IMR-90 (cell line): ENCODE results near the gene C9orf152. TPM values are rescaled to one million over a fixed set of nuclear protein-coding genes. Genes with fewer than 3 reads are reported as not detected.

Source experiments
- ATAC-seq: fragments of 200-7000 bp; cut with Tn5 transposase; 2 replicates; pipeline ENCODE4 v1.9.1; 2020; ENCODE audit warnings: low read depth, mild to moderate bottlenecking, moderate library complexity
- BruUV-seq: library from RNA; stranded (reverse); fragments of 400-500 nt; replicated peaks from 2 replicates; lab custom pipeline; 2021; lab: Mats Ljungman, UMichigan
- CTCF ChIA-PET: fragments of 300-600 bp; formaldehyde crosslinking; extraction: SDS; loops from one replicate; lab custom pipeline; 2021; ENCODE audit warnings: antibody characterized with exemption; lab: Yijun Ruan, JAX
- POLR2A ChIA-PET: fragments of 300-600 bp; sonication (Branson Sonifier 250); formaldehyde crosslinking; loops from one replicate; lab custom pipeline; 2022; ENCODE audit warnings: antibody characterized with exemption; ENCODE audit not compliant: unreplicated experiment; lab: Charles Lee
- DNase-seq: peaks from one replicate; pipeline ENCODE4 v3.0.0; 2013
- H2AFZ ChIP-seq: replicated peaks from 2 replicates; pipeline ENCODE3; 2013; ENCODE audit warnings: low read length, mild to moderate bottlenecking; ENCODE audit not compliant: poor library complexity
- H2AK5ac ChIP-seq: 2 replicates; pipeline ENCODE4 v1.6.1; 2013; ENCODE audit warnings: low read depth, low read length, inconsistent platforms
- H2AK9ac ChIP-seq: replicated peaks from 2 replicates; pipeline ENCODE3; 2013; ENCODE audit warnings: mild to moderate bottlenecking, low read depth, low read length, moderate library complexity; ENCODE audit not compliant: poor library complexity
- H2BK120ac ChIP-seq: 2 replicates; pipeline ENCODE4 v1.6.1; 2013; ENCODE audit warnings: low read depth, low read length, inconsistent platforms
- H2BK15ac ChIP-seq: 3 replicates; pipeline ENCODE4 v1.6.1; 2013; ENCODE audit warnings: low read depth, low read length, inconsistent platforms
- H2BK20ac ChIP-seq: 2 replicates; pipeline ENCODE4 v1.6.1; 2013; ENCODE audit warnings: low read depth, mild to moderate bottlenecking, inconsistent platforms, low read length, moderate library complexity
- H2BK5ac ChIP-seq: 2 replicates; pipeline ENCODE4 v1.6.1; 2013; ENCODE audit warnings: mild to moderate bottlenecking, low read depth, low read length, inconsistent platforms; ENCODE audit not compliant: poor library complexity, severe bottlenecking
- H3K14ac ChIP-seq: replicated peaks from 2 replicates; pipeline ENCODE4 v1.6.1; 2013; ENCODE audit warnings: low read depth, low read length, inconsistent platforms
- H3K18ac ChIP-seq: 2 replicates; pipeline ENCODE4 v1.6.1; 2013; ENCODE audit warnings: low read depth, low read length, control low read depth
- H3K23ac ChIP-seq: 2 replicates; pipeline ENCODE4 v1.6.1; 2013; ENCODE audit warnings: low read depth, low read length, inconsistent platforms
- H3K27ac ChIP-seq: 2 replicates; pipeline ENCODE4 v1.5.1; 2013; ENCODE audit warnings: mild to moderate bottlenecking, control low read depth, low read length; ENCODE audit not compliant: insufficient read depth
- H3K27me3 ChIP-seq: 2 replicates; pipeline ENCODE4 v1.6.1; 2013; ENCODE audit warnings: low read length; ENCODE audit not compliant: control insufficient read depth, insufficient read depth
- H3K36me3 ChIP-seq: 2 replicates; pipeline ENCODE4 v1.6.1; 2013; ENCODE audit warnings: low read length, mixed read lengths; ENCODE audit not compliant: control insufficient read depth, insufficient read depth
- H3K4ac ChIP-seq: 2 replicates; pipeline ENCODE4 v1.6.1; 2013; ENCODE audit warnings: low read depth, low read length, inconsistent platforms
- H3K4me1 ChIP-seq: 2 replicates; pipeline ENCODE4 v1.6.1; 2013; ENCODE audit warnings: low read length, mixed read lengths; ENCODE audit not compliant: control insufficient read depth, insufficient read depth
- H3K4me2 ChIP-seq: 2 replicates; pipeline ENCODE4 v1.6.1; 2013; ENCODE audit warnings: low read depth, mild to moderate bottlenecking, control low read depth, low read length, moderate library complexity
- H3K4me3 ChIP-seq: 2 replicates; pipeline ENCODE4 v1.5.1; 2013; ENCODE audit warnings: low read depth, mild to moderate bottlenecking, control low read depth, low read length, moderate library complexity; ENCODE audit not compliant: insufficient read depth
- H3K56ac ChIP-seq: 2 replicates; pipeline ENCODE4 v1.6.1; 2013; ENCODE audit warnings: low read length, inconsistent platforms; ENCODE audit not compliant: insufficient read depth; ENCODE audit errors: extremely low read depth
- H3K79me1 ChIP-seq, 2 experiments: 2 replicates each; pipeline ENCODE4 v1.6.1; 2013; ENCODE audit warnings: low read length in 2 of 2, inconsistent platforms in 1 of 2, low read depth in 1 of 2
- H3K9ac ChIP-seq: 2 replicates; pipeline ENCODE4 v1.6.1; 2013; ENCODE audit warnings: low read depth, low read length, control low read depth
- H3K9me1 ChIP-seq: 2 replicates; pipeline ENCODE4 v1.6.1; 2013; ENCODE audit warnings: low read length, inconsistent platforms; ENCODE audit not compliant: insufficient read depth
- H3K9me3 ChIP-seq: 2 replicates; pipeline ENCODE4 v1.6.1; 2013; ENCODE audit warnings: low read length; ENCODE audit not compliant: control insufficient read depth, insufficient read depth
- H4K20me1 ChIP-seq: 2 replicates; pipeline ENCODE4 v1.6.1; 2013; ENCODE audit warnings: low read length, inconsistent platforms; ENCODE audit not compliant: insufficient read depth
- H4K5ac ChIP-seq: 2 replicates; pipeline ENCODE4 v1.6.1; 2013; ENCODE audit warnings: mild to moderate bottlenecking, low read depth, low read length, control low read depth
- H4K8ac ChIP-seq, 2 experiments: 2 replicates each; pipeline ENCODE4 v1.6.1; 2013; ENCODE audit warnings: low read depth in 2 of 2, low read length in 2 of 2, control low read depth in 1 of 2, inconsistent platforms in 1 of 2
- H4K91ac ChIP-seq: 2 replicates; pipeline ENCODE4 v1.6.1; 2013; ENCODE audit warnings: low read depth, low read length, inconsistent platforms; ENCODE audit not compliant: insufficient read depth
- BHLHE40 ChIP-seq: fragments of 150-350 bp; IDR thresholded peaks from 2 replicates; pipeline ENCODE4 v1.6.1; 2016; ENCODE audit warnings: mild to moderate bottlenecking, low read depth, low read length
- CTCF ChIP-seq: conservative IDR thresholded peaks from 2 replicates; pipeline ENCODE4 v1.5.1; 2012; ENCODE audit warnings: mild to moderate bottlenecking, low read depth, low read length, improper control_type of control experiment
- MXI1 ChIP-seq: IDR thresholded peaks from 2 replicates; pipeline ENCODE4 v1.6.1; 2012; ENCODE audit warnings: low read depth, mild to moderate bottlenecking, low read length, moderate library complexity, borderline replicate concordance
- NFE2L2 ChIP-seq: fragments of 150-350 bp; IDR thresholded peaks from 2 replicates; pipeline ENCODE4 v1.6.1; 2016; ENCODE audit warnings: low read depth, mild to moderate bottlenecking, low read length
- POLR2A ChIP-seq: IDR thresholded peaks from 2 replicates; pipeline ENCODE4 v1.6.1; 2012; ENCODE audit warnings: mild to moderate bottlenecking, low read depth, low read length
- WGBS, 2 experiments: methylation state at CpG; one replicate each; pipeline versions ENCODE4 v1.1.5 to v1.1.7; 2013; ENCODE audit warnings: missing lambda C conversion rate in 2 of 2; ENCODE audit not compliant: insufficient read length in 1 of 2; ENCODE audit errors: extremely low coverage in 2 of 2; 5-methylcytosine and 5-hydroxymethylcytosine counted together
- dilution Hi-C: fragments of 300-500 bp; cut with HindIII; formaldehyde crosslinking; loops from one replicate; pipeline ENCODE4 v1.14.3; 2018; ENCODE audit warnings: low sequenced_read_pairs; ENCODE audit not compliant: unreplicated experiment
- in situ Hi-C: fragments of 300-500 bp; cut with MboI; formaldehyde crosslinking; loops from 3 replicates; pipeline ENCODE4 v1.14.3; 2019; ENCODE audit warnings: low sequenced_read_pairs, inconsistent platforms, mixed read lengths
- intact Hi-C: fragments of 100-400 bp; cut with micrococcal nuclease; formaldehyde crosslinking; loops from 2 replicates; pipeline ENCODE4 v1.10.0; 2022
- polyA plus RNA-seq, 3 experiments: library from polyadenylated mRNA; depleted of rRNA; stranded (reverse); fragments of >200 nt; gene quantifications; 2 replicates each; pipeline ENCODE4 v1.2.3, GENCODE V29; 2012; ENCODE audit warnings: low replicate concordance in 1 of 3
- total RNA-seq: library from RNA; depleted of rRNA; stranded (reverse); fragments of >200 nt; gene quantifications from 2 replicates; pipeline ENCODE4 v1.2.3, GENCODE V29; 2012

Gene C9orf152
- total and polyA plus RNA-seq, 2 of the 4 experiments (the other 2 are of a cell fraction), result not detected

GRCh38 chr9:110161940-110162339 is 46.0 kb downstream of the C9orf152 start:
- DNase-seq (no peak), ATAC-seq (no peak)
- Histone ChIP-seq H4K8ac (peak overlapping the region in 1 of 2 experiments; percentile 35; a peak in 1 of 4 replicates), H3K4me3 (no peak overlapping the region), H2BK120ac (no peak overlapping the region), H3K18ac (no peak overlapping the region), H3K14ac (no peak overlapping the region), H3K79me1 (peaks cover 61 to 91% of the 10 kb centered on the region in 2 experiments), H4K5ac (no peak overlapping the region), H3K23ac (no peak overlapping the region), H3K9me1 (peaks cover 30% of the 10 kb centered on the region), H3K27me3 (no peaks in the 10 kb centered on the region), H2AFZ (no peak overlapping the region), H3K4me2 (no peak overlapping the region), H2AK9ac (no peak overlapping the region), H2BK15ac (no peak overlapping the region), H3K4ac (no peak overlapping the region), H3K36me3 (peaks cover 30% of the 10 kb centered on the region), H4K20me1 (peaks cover 92% of the 10 kb centered on the region), H3K4me1 (peaks cover 10% of the 10 kb centered on the region), H2BK20ac (no peak overlapping the region), H4K91ac (no peak overlapping the region), H2AK5ac (no peak overlapping the region), H2BK5ac (no peak overlapping the region), H3K9ac (no peak overlapping the region), H3K56ac (no peak overlapping the region), H3K9me3 (no peaks in the 10 kb centered on the region), H3K27ac (no peak overlapping the region)
- POLR2A ChIA-PET, result no interaction called here
- in situ Hi-C loops, result loop anchor here (25.0 kb wide), 1 partner anchor 575 kb away; no protein-coding TSS in a partner anchor
- BruUV-seq, result no TSS peak
- intact Hi-C loops, result no loop called here
- CTCF ChIA-PET, result interaction anchor here (0.9 to 1.0 kb wide), 2 partner anchors 8 to 267 kb away, joined by 3 read pairs; no protein-coding TSS in a partner anchor
- WGBS, 2 experiments, result 95% methylated on average over 2 of the region's 4 CpGs; no CpG with 5 or more reads in 1 of the 2 experiments
- dilution Hi-C loops, result loop anchor here (25.0 kb wide), 1 partner anchor 100 kb away; no protein-coding TSS in a partner anchor
- no peak for TF ChIP-seq CTCF
- no peak for TF ChIP-seq BHLHE40
- no peak for TF ChIP-seq POLR2A
- TF ChIP-seq NFE2L2, result no peak
- TF ChIP-seq MXI1, result no peak
